ENCODE results near the gene STRAP.
A peak's percentile ranks its signal among the peaks of the same experiment; 100 is the strongest.
"Not testable (repeated sequence)": the region's sequence is repeated elsewhere in the genome, so short reads cannot be mapped to it uniquely, and the experiment has no call there.

The STRAP gene

GRCh38 chr12:15928346-15928745 is 46.2 kb downstream of the STRAP start:
- peak; percentile 95 for DNase-seq (ENCODE audit: low read depth)

DNA sequence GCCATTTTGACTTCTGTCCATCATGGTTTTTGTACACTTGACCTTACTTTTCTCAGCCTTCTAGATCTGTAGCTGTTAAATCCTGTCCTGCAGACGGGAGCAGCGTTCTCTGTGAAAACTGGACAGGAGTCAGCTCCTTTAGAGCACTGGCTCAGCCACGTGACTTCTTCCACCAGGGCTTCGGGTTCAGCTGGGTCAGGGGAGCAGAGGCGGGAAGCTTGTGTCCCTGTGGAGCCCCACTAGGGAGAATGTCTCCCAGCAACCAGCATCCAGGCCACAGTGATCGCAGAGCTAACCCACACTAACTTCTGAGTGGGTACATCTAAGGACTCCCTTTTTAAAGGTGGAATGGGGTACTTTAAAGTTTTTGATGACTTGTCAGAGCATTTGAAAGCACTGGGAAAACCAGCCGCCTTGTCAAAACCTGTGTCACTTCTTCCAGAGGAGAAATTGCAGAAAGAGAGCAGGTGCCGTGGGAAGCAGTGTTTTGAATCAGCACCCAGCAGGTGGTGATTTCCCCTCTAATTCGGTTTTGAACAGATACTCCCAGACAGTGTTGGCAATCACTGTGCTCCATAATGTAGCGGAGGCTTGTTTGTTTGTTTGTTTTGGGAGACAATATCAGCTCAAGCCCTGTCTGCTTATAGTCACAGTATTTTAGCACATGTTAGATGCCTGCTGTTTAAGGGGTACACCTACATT is 46.8 kb downstream of the STRAP start:
- no peak for DNase-seq (ENCODE audit: low read depth)

DNA sequence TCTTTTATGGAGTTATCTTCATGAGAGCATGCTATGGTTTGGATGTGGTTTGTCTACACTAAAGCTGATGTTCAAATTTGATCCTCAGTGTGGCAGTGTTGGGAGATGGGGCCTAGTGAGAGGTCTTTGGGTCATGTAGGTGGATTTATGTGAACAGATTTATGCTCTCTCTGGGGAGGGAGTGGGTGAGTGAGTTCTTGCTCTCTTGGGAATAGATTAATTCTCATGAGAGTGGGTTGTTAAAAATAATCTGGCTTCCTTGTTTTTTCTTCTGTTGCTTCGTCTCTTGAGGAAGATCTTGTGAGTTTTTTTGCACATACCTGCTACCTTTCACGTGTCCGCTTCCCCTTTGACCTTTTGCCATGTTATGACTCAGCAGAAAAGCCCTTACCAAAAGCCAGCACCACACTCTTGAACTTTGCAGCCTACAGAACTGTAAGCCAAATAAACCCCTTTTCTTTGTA is 49.4 kb downstream of the STRAP start:
- no peak for DNase-seq (ENCODE audit: low read depth)

DNA sequence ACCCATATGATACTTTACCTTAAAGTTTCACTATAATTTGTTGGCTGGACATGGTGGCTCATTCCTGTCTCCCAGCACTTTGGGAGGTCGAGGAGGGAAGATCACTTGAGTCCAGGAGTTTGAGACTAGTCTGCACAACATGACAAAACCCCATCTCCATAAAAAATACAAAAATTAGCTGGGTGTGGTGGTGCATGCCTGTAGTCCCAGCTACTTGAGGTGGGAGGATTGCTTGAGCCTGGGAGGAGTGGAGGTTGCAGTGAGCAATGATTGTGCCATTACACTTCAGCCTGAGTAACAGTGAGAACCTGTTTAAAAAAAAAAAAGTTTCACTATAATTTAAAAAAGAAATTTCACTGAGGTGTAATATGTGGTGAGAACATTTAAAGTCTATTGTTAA is 50.1 kb downstream of the STRAP start:
- no peak for DNase-seq (ENCODE audit: low read depth)

DNA sequence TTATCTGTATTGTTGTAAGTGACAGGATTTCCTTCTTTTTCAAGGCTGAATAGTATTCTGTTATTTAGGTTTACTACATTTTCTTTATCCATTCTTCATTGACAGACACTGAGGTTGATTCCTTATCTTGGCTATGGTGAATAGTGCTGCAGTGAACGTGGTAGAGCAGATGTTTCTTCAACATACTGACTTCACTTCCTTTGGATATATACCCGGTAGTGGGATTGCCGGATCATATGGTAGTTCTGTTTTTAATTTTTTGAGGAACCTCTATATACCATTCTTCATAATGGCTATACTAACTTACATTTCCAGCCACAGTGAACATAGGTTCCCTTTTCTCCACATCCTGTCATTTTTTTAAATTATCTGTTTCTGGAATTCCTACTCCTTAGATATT is 50.8 kb downstream of the STRAP start:
- no peak for DNase-seq (ENCODE audit: low read depth)

GRCh38 chr12:15933751-15934150 is 51.6 kb downstream of the STRAP start:
- DNase-seq (ENCODE audit: low read depth) = no peak

GRCh38 chr12:15936751-15937150 is 54.6 kb downstream of the STRAP start:
- DNase-seq (ENCODE audit: low read depth) = no peak

- DNase-seq (ENCODE audit: low read depth) = no peak
Observed at GRCh38 chr12:15937902-15938301, 55.7 kb downstream of the STRAP start.

DNA sequence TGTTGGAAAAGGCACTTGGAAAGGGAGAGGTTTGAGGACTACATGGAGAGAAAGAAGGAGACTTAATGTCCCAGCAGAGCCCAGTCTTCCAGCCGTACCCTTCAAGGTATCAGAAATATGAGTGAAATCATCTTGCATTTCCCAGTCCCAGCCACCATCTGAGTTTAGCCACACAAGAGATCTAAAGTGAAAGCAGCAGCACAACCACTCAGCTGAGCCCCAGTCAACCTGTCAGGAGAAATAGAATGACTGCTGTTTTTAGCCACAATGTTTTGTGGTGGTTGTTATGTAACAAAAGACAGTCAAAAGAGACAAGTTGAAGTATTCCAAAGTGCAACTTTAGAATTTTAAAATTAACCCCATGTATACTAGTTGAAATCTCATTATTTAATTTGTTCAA is 56.9 kb downstream of the STRAP start:
- no peak for DNase-seq (ENCODE audit: low read depth)

GRCh38 chr12:15942475-15942874 is 60.3 kb downstream of the STRAP start:
- DNase-seq (ENCODE audit: low read depth) = no peak

DNA sequence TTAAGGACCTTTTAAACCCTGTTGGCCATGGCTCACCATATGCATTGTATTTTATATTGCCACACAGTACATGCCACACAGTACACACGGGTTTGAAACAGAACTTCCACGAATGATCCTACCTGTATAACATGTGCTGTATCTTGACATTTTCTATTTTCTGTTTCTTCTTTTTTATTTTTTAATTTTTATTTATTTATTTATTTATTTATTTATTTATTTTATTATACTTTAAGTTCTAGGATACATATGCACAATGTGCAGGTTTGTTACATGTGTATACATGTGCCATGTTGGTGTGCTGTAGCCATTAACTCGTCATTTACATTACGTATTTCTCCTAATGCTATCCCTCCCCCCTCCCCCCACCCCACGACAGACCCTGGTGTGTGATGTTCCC is 61.3 kb downstream of the STRAP start:
- DNase-seq (ENCODE audit: low read depth) = not testable (repeated sequence)

GRCh38 chr12:15948461-15948860 is 66.3 kb downstream of the STRAP start:
- not testable (repeated sequence) for DNase-seq (ENCODE audit: low read depth)

Data from ELR (cell line).